OCI-LY7 (cell line): ENCODE data around the gene ITPKB.

Experiments used
- EZH2phosphoT487 ChIP-seq: fragments of 200-600 bp; sonication (generic); IDR thresholded peaks from 2 replicates; pipeline ENCODE4 v1.6.1; 2018; ENCODE audit warnings: low read depth, borderline replicate concordance, mild to moderate bottlenecking, mixed run types, antibody characterized with exemption, low read length, moderate library complexity, mixed read lengths
- TF ChIP-seq, protein P1 (sequence below): fragments of 200-600 bp; sonication (generic); conservative IDR thresholded peaks from 2 replicates; pipeline ENCODE4 v1.5.1; 2014; ENCODE audit warnings: mild to moderate bottlenecking, antibody characterized with exemption, low read length, moderate library complexity, mixed read lengths

DNA sequence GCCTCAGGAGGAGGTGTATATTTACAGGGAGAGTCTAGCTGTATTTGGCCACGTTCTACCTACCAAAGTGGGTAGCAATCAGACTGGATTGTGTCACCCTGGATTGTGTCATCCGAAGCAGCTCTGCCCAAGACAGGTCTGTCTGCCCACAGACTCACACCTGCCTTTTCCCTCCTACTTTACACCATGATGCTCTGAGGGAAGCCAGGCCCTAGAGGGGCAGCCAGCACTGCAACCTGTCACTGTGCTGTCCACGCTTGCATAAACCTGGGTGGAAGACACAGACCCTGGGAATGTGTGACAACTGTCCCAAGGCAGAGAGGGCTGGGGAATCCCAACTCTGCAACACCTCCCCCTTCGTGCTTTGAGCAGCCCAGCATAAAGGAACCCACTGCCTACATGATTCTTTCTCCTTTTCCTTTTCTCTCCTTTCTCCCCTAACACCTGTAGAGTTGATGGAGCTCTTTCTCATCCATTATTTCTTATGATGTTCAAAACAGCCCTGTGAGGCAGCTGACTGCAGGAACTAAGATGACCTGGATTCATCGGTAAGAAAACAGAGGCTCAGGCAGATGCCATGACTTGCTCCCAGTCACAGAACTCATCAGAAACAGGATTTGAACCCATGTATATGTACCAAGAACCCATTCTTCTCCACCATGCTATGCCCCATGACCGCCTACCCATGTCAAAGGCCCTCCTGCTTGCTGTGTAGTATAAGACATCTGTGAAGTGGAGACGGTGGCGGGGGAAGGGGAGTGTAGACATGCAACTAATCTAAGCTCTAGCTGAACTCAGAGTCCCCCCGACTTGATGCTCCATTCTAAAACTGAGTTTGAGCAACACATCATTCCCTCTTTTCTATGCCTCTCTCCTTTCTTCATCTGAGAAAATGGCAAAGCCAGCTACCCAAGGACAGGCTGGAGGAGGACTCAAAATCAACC is 55.9 kb downstream of the ITPKB start:
- TF ChIP-seq, protein P1, sequence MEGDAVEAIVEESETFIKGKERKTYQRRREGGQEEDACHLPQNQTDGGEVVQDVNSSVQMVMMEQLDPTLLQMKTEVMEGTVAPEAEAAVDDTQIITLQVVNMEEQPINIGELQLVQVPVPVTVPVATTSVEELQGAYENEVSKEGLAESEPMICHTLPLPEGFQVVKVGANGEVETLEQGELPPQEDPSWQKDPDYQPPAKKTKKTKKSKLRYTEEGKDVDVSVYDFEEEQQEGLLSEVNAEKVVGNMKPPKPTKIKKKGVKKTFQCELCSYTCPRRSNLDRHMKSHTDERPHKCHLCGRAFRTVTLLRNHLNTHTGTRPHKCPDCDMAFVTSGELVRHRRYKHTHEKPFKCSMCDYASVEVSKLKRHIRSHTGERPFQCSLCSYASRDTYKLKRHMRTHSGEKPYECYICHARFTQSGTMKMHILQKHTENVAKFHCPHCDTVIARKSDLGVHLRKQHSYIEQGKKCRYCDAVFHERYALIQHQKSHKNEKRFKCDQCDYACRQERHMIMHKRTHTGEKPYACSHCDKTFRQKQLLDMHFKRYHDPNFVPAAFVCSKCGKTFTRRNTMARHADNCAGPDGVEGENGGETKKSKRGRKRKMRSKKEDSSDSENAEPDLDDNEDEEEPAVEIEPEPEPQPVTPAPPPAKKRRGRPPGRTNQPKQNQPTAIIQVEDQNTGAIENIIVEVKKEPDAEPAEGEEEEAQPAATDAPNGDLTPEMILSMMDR, result no peak
- TF ChIP-seq EZH2phosphoT487, result no peak
